GM18907 (cell line): Measurements from ENCODE around the gene DLX4.

Source experiments
- ATAC-seq: cut with Tn5 transposase; IDR thresholded peaks from one replicate; pipeline ENCODE4 v1.9.1; 2021; ENCODE audit warnings: mild to moderate bottlenecking, moderate library complexity; ENCODE audit not compliant: unreplicated experiment

DLX4 gene

GRCh38 chr17:50003911-50004310 is 34.9 kb downstream of the DLX4 start:
- no peak for ATAC-seq

DNA sequence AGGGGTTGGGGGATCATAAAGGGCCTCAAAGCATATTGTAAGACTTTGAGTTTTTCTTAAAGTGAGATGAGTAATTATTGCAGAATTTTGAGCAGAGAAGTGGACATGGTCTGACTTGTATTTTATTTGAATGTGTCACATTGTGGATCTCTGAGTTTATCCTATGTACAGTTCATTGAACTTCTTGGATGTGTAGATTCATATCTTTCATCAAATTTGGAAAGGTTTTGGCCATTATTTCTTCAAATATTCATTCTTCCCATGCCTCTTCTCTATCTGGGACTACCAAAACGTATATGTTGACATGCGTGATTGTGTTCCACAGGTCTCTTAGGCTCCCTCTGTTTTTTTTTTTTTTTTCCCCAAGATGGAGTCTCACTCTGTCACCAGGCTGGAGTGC is 40.3 kb downstream of the DLX4 start:
- no peak for ATAC-seq

- ATAC-seq: no peak
Observed at GRCh38 chr17:50013079-50013478, 44.1 kb downstream of the DLX4 start.

DNA sequence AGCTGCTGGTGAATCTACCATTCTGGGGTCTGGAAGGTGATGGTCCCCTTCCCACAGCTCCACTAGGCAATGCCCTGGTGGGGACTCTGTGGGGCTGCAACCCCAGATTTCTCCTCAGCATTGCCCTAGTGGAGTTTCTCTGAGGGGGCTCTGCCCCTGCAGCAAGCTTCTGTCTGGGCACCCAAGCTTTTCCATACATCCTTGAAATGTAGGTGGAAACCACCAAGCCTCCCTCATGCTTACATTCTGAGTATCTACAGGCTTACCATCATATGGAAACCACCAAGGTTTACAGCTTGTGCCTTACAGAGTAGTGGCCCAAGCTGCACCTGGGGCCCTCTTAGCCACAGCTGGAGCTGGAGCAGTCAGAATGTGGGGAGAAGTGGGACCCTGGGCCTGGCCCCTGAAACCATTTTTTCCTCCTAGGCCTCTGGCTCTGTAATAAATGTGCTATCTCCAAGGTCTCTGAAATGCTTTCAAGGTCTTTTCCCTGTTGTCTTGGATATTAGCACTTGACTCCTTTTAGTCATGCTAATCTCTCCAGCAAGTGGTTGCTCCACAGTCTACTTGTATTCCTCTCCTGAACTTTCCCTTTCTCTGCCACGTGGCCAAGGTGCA is 45.6 kb downstream of the DLX4 start:
- ATAC-seq: no peak

DNA sequence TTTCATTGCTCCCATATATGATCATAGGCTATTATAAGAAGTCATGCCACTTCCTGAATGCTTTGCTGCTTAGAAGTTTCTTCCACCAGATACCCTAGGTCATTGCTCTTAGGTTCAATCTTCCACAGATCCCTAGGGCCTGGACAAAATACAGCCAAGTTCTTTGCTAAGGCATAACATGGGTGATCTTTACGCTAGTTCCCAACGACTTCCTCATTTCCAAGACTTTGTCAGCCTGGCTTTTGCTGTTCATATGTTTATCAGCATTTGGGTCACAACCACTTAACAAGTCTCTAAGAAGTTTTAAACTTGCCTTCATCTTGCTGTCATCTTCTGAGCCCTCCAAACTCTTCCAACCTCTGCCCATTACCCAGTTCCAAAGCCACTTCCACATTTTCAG is 46.2 kb downstream of the DLX4 start:
- no peak for ATAC-seq

DNA sequence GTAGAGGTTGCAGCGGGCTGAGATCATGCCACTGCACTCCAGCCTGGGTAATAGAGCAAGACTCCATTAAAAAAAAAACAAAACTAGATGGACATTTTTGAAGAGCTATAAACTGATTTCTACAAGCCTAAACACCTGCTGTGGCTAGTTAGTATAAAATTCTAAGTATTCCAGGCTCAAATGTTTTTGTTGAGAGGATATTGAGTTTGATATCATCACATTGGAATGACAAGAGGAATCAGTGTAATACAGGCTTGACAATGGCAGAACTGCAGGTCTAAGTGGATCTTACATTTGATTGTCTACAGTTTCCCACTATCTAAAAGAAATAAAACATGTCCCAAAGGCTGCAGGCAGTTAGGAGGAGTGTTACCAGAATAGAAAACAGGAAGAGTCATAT is 49.9 kb downstream of the DLX4 start:
- no peak for ATAC-seq

- ATAC-seq: no peak
Observed at GRCh38 chr17:50020841-50021599, 52.0 kb downstream of the DLX4 start.

DNA sequence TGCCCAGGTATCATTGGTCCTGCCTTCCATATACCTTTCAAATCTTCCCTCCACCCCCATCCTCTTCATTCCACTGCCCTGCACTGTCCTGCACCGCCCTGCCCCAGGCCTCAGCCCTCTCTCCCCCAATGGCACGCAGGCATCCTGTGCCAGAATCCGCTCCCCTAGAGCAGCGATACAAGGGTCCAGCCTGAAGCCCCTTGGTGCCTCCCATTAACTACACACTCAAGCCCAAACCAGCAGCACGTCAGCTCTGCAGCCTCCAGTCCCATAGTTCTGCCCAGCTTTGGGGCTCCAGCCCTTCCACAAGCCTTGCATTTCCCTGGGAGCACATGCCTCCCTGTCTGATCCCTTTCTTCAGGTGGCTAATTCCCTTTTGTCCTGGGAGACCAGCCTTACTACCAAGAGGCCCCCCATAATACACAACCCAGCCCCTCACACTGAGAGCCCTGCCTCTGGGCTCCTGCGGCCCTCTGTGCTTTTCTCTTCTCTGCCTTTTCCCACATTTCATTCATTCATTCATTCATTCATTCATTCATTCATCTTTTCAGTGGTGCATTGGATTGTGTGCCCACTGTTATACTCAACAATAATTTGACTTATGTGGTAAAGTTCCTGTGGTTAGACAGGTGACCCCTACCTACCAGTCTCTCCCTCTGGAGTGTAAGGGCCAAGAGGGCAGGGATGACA is 52.8 kb downstream of the DLX4 start:
- ATAC-seq: no peak

DNA sequence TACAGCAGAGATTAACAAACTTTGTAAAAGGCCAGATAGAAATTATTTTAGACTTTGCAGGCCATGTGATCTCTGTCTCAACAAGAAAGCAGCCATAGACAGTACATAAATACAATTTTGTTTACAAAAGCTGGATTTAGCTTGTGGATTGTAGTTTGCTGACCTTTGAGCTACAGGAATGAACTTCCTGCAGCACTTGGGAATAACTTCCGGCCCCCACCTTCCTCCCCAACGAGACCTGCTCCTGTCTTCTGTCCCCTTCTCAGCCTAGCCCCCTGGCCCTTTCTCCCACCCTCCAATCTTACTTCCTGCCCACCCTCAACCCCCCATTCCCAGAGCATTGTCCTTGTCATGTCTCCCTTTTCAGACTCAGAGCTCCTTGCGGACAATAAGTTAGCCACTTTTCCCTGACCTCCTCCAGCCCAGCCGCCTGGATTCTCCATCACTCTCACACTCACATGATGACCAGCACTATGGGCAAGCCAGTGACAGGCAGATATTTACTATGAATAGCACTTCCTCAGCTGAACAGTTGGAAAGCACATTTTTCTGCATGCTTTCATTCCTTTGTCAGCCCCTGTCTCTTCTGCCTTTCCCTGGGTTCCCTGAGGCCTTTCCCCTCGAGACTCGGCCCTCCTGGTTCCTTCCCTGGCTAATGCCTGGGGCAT is 53.6 kb downstream of the DLX4 start:
- ATAC-seq: no peak

- ATAC-seq: no peak
Observed at GRCh38 chr17:50023520-50023919, 54.5 kb downstream of the DLX4 start.
